CD4-positive, alpha-beta T cell (primary cell): ENCODE data around the gene WDR46. TPM values are rescaled to one million over a fixed set of nuclear protein-coding genes. Genes with fewer than 3 reads are reported as not detected.
"Not testable (repeated sequence)": the region's sequence is repeated elsewhere in the genome, so short reads cannot be mapped to it uniquely, and the experiment has no call there.

Experiments used
- ATAC-seq: fragments of 200-7000 bp; cut with Tn5 transposase; one replicate; pipeline ENCODE4 v1.10.0; 2022; ENCODE audit warnings: mild to moderate bottlenecking; ENCODE audit not compliant: poor library complexity
- CTCF ChIA-PET: fragments of 350-600 bp; sonication (Branson Sonifier 250); formaldehyde crosslinking; loops from one replicate; lab custom pipeline; 2021; ENCODE audit warnings: antibody characterized with exemption, inconsistent platforms; lab: Charles Lee
- POLR2A ChIA-PET: fragments of 350-600 bp; sonication (Branson Sonifier 250); formaldehyde crosslinking; loops from one replicate; lab custom pipeline; 2021; ENCODE audit warnings: antibody characterized with exemption, inconsistent platforms; lab: Charles Lee
- DNase-seq, 14 experiments: peaks; one replicate each; pipeline ENCODE4 v3.0.0-alpha.2; 2013 to 2020; ENCODE audit warnings: mixed read lengths in 2 of 14
- H3K27ac ChIP-seq, 2 donors: one replicate each; pipeline versions ENCODE4 v1.5.1 to v1.7.0; 2013; ENCODE audit warnings: low read length in 2 of 2, low read depth in 1 of 2, mild to moderate bottlenecking in 1 of 2
- H3K27me3 ChIP-seq, 2 experiments: 1 replicate in 1 of 2; 2 replicates in 1 of 2; pipeline versions ENCODE4 v1.6.1 to v1.7.0; 2013; ENCODE audit warnings: low read length in 2 of 2, control low read depth in 1 of 2, mild to moderate bottlenecking in 1 of 2, moderate library complexity in 1 of 2; ENCODE audit not compliant: insufficient read depth in 2 of 2, control insufficient read depth in 1 of 2
- H3K36me3 ChIP-seq: one replicate; pipeline ENCODE4 v1.6.1; 2013; ENCODE audit warnings: low read length, control low read depth; ENCODE audit not compliant: insufficient read depth
- H3K4me1 ChIP-seq: one replicate; pipeline ENCODE4 v1.6.1; 2013; ENCODE audit warnings: low read length, control low read depth; ENCODE audit not compliant: insufficient read depth
- H3K4me3 ChIP-seq: one replicate; pipeline ENCODE4 v1.5.1; 2013; ENCODE audit warnings: mild to moderate bottlenecking, low read length, moderate library complexity
- H3K9me3 ChIP-seq, 2 experiments: 1 replicate in 1 of 2; 2 replicates in 1 of 2; pipeline versions ENCODE4 v1.6.1 to v1.7.0; 2013; ENCODE audit warnings: low read length in 2 of 2, mild to moderate bottlenecking in 2 of 2, control low read depth in 1 of 2, moderate library complexity in 1 of 2; ENCODE audit not compliant: control insufficient read depth in 1 of 2, insufficient read depth in 1 of 2
- H3K27ac Mint-ChIP-seq: one replicate; pipeline ENCODE4 v1.8.0; 2020; ENCODE audit warnings: mixed read lengths
- H3K27me3 Mint-ChIP-seq: one replicate; pipeline ENCODE4 v1.8.0; 2021; ENCODE audit warnings: mixed read lengths
- H3K36me3 Mint-ChIP-seq: one replicate; pipeline ENCODE4 v1.8.0; 2021; ENCODE audit warnings: low read depth, mixed read lengths
- H3K4me1 Mint-ChIP-seq: one replicate; pipeline ENCODE4 v1.8.0; 2021; ENCODE audit warnings: low read depth, mixed read lengths
- H3K4me3 Mint-ChIP-seq: one replicate; pipeline ENCODE4 v1.8.0; 2020; ENCODE audit warnings: mild to moderate bottlenecking, mixed read lengths
- H3K9me3 Mint-ChIP-seq: one replicate; pipeline ENCODE4 v1.8.0; 2020; ENCODE audit warnings: mixed read lengths
- CTCF ChIP-seq: fragments of 200-600 bp; IDR thresholded peaks from one replicate; pipeline ENCODE4 v1.8.0; 2022; ENCODE audit warnings: antibody characterized with exemption, mild to moderate bottlenecking
- intact Hi-C, 2 experiments: fragments of 100-400 bp; cut with DNase I in 1 of 2; cut with micrococcal nuclease in 1 of 2; formaldehyde crosslinking; loops; one replicate each; pipeline versions ENCODE4 v1.15.1 to v1.9.0; 2023 to 2025; cut with DNase I, micrococcal nuclease
- total RNA-seq, 174 experiments: library from RNA in 2 of 174; stranded (reverse) in 2 of 174; gene quantifications; one replicate each; pipeline ENCODE4 v1.2.3 and lab custom pipeline; 2021 to 2026

Gene WDR46
- total RNA-seq, 2 experiments from 2014 or later = 13.6 to 15.8 TPM

DNA sequence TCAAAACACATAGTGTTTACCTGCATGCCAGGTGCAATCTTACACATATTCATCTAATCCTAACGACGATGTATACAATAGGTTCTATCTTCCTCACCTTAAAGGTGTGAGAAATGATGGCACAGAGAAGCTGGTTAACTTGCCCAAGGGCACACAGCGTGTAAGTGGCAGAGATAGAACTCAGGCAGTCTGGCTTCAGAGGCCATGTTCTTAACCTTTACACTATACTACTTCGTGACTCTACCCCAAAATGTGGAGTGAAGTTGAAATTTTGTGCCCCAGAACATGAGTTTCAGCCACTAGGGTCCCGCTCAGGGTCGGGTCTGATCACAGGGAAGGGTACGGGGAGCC lies 17.9 kb downstream of the WDR46 start:
- Mint-ChIP-seq H3K4me3 (peak overlapping the region; percentile 96), H3K36me3 (peaks cover 93% of the 10 kb centered on the region), H3K9me3 (no peaks in the 10 kb centered on the region), H3K27me3 (no peaks in the 10 kb centered on the region), H3K4me1 (peaks cover 64% of the 10 kb centered on the region), H3K27ac (peak overlapping the region; percentile 97)
- ChIA-PET CTCF (interaction anchor here (0.6 to 2.0 kb wide), 7 partner anchors 18 to 1369 kb away, joined by 3 to 16 read pairs (median 5); partner anchors contain the start of genes PFDN6 and WDR46), POLR2A (interaction anchor here (1.0 to 4.2 kb wide), 25 partner anchors 9 to 1076 kb away, joined by 3 to 105 read pairs (median 7); partner anchors contain the start of genes BAK1, CUTA, HSD17B8 and PFDN6)
- peak; percentile 45 for ATAC-seq
- Histone ChIP-seq H3K36me3 (peaks cover 74% of the 10 kb centered on the region), H3K4me1 (peaks cover 56% of the 10 kb centered on the region), H3K4me3 (peak overlapping the region; percentile 93), H3K9me3 (no peaks in the 10 kb centered on the region), H3K27me3 (no peaks in the 10 kb centered on the region), H3K27ac (peak overlapping the region; percentile 92)
- intact Hi-C loops = loop anchor here (1.0 to 10.0 kb wide), 11 partner anchors 18 to 1369 kb away; partner anchors contain the start of genes PFDN6 (in 2 of the 2), WDR46 (in 2 of the 2), KIFC1 (in 1 of the 2) and LEMD2 (in 1 of the 2)
- no peak for TF ChIP-seq CTCF
- no peak for DNase-seq

GRCh38 chr6:33264015-33264414 lies 25.0 kb downstream of the WDR46 start:
- Mint-ChIP-seq H3K27ac (peak overlapping the region; percentile 14), H3K27me3 (no peaks in the 10 kb centered on the region), H3K4me3 (no peak overlapping the region), H3K4me1 (no peaks in the 10 kb centered on the region), H3K36me3 (peaks cover 92% of the 10 kb centered on the region), H3K9me3 (no peaks in the 10 kb centered on the region)
- ChIA-PET CTCF (no interaction called here), POLR2A (interaction anchor here (2.6 kb wide), 1 partner anchor 14 kb away, joined by 8 read pairs; no protein-coding TSS in a partner anchor)
- no peaks in the 10 kb centered on the region for H3K4me1 ChIP-seq
- H3K4me3 ChIP-seq = no peak overlapping the region
- H3K9me3 ChIP-seq = no peaks in the 10 kb centered on the region
- no peak for ATAC-seq
- TF ChIP-seq CTCF = no peak
- intact Hi-C loops = no loop called here
- H3K27me3 ChIP-seq = no peaks in the 10 kb centered on the region
- DNase-seq = no peak
- no peak overlapping the region for H3K27ac ChIP-seq
- peaks cover 88% of the 10 kb centered on the region for H3K36me3 ChIP-seq

DNA sequence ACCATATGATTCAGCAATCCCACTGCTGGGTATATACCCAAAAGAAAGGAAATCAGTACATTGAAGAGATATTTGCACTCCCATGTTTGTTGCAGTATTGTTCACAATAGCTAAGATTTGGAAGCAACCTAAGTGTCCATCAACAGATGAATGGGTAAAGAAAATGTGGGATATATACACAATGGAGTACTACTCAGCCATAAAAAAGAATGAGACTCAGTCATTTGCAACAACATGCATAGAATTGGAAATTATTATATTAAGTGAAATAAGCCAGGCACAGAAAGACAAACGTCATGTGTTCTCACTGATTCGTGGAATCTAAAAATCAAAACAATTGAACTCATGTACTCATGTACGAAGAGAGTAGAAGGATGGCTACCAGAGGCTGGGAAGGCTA lies 26.5 kb downstream of the WDR46 start:
- H3K4me1 ChIP-seq, H3K4me3 ChIP-seq, H3K27me3 Mint-ChIP-seq, H3K27me3 ChIP-seq, intact Hi-C loops, H3K9me3 ChIP-seq, H3K9me3 Mint-ChIP-seq, H3K4me3 Mint-ChIP-seq, CTCF ChIA-PET, DNase-seq, H3K27ac ChIP-seq, H3K27ac Mint-ChIP-seq, ATAC-seq, H3K4me1 Mint-ChIP-seq: not testable (repeated sequence)
- H3K36me3 ChIP-seq = peaks cover 76% of the 10 kb centered on the region
- H3K36me3 Mint-ChIP-seq = peaks cover 86% of the 10 kb centered on the region
- POLR2A ChIA-PET = interaction anchor here (2.0 to 2.6 kb wide), 2 partner anchors 9 to 13 kb away, joined by 7 to 8 read pairs; partner anchors contain the start of genes RPS18 and VPS52

DNA sequence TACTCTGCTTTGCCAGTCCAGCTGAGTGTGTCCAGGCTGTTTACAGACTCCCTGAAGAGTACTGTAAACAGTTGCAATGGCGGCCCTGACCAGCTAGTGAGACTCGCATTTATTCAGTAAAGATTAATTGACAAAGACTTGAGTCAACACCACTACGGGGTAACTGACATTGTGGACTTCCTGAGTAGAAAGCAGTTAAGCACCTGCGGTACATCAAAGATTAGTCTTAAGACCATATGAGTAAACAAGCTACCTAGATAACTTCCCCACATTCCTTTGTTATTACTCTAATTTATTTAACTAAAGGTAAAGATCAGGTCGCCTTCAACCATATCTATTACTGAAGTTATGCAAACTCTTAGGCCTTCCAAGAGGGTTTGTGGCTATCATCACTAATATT lies 30.0 kb downstream of the WDR46 start:
- DNase-seq (no peak), ATAC-seq (no peak)
- no peaks in the 10 kb centered on the region for H3K9me3 ChIP-seq
- no peaks in the 10 kb centered on the region for H3K27me3 ChIP-seq
- no peaks in the 10 kb centered on the region for H3K4me1 ChIP-seq
- peaks cover 60% of the 10 kb centered on the region for H3K36me3 Mint-ChIP-seq
- H3K4me3 Mint-ChIP-seq = no peak overlapping the region
- H3K4me3 ChIP-seq = no peak overlapping the region
- POLR2A ChIA-PET = no interaction called here
- intact Hi-C loops = no loop called here
- peaks cover 47% of the 10 kb centered on the region for H3K36me3 ChIP-seq
- CTCF ChIA-PET = interaction anchor here (1.2 kb wide), 1 partner anchor 11 kb away, joined by 3 read pairs; no protein-coding TSS in a partner anchor
- H3K4me1 Mint-ChIP-seq = no peaks in the 10 kb centered on the region
- H3K27me3 Mint-ChIP-seq = no peaks in the 10 kb centered on the region
- H3K9me3 Mint-ChIP-seq = no peaks in the 10 kb centered on the region
- no peak overlapping the region for H3K27ac ChIP-seq
- TF ChIP-seq CTCF = no peak
- no peak overlapping the region for H3K27ac Mint-ChIP-seq
